Naive thymus-derived CD4-positive, alpha-beta T cell (primary cell): ENCODE data around the gene RTL5. TPM values are rescaled to one million over a fixed set of nuclear protein-coding genes. Genes with fewer than 3 reads are reported as not detected.
A peak's percentile ranks its signal among the peaks of the same experiment; 100 is the strongest.

ENCODE experiments used
- ATAC-seq: fragments of 150-1000 bp; cut with Tn5 transposase; 2 replicates; pipeline ENCODE4 v1.10.0; 2021; ENCODE audit warnings: mild to moderate bottlenecking, moderate library complexity
- CTCF ChIA-PET: fragments of 350-600 bp; sonication (Branson Sonifier 250); formaldehyde crosslinking; loops from one replicate; lab custom pipeline; 2021; ENCODE audit warnings: antibody characterized with exemption; lab: Charles Lee
- POLR2A ChIA-PET: fragments of 350-600 bp; sonication (Branson Sonifier 250); formaldehyde crosslinking; loops from one replicate; lab custom pipeline; 2021; ENCODE audit warnings: antibody characterized with exemption, inconsistent platforms; lab: Charles Lee
- DNase-seq, 9 donors: peaks; one replicate each; pipeline versions ENCODE4 v3.0.0 to v3.0.0-alpha.2; 2020 to 2022; ENCODE audit warnings: mixed read lengths in 1 of 9
- H3K27ac ChIP-seq: one replicate; pipeline ENCODE4 v1.7.0; 2013; ENCODE audit warnings: mild to moderate bottlenecking, low read depth, low read length, moderate library complexity
- H3K27me3 ChIP-seq, 2 donors: one replicate each; pipeline ENCODE4 v1.7.0; 2013; ENCODE audit warnings: low read length in 2 of 2, mild to moderate bottlenecking in 2 of 2, moderate library complexity in 2 of 2; ENCODE audit not compliant: control insufficient read depth in 2 of 2, insufficient read depth in 2 of 2
- H3K36me3 ChIP-seq, 3 experiments: 1 replicate in 2 of 3; 2 replicates in 1 of 3; pipeline ENCODE4 v1.7.0; 2013; ENCODE audit warnings: low read length in 3 of 3, mild to moderate bottlenecking in 3 of 3, moderate library complexity in 1 of 3; ENCODE audit not compliant: insufficient read depth in 3 of 3, control insufficient read depth in 2 of 3
- H3K4me1 ChIP-seq, 2 donors: one replicate each; pipeline ENCODE4 v1.7.0; 2013; ENCODE audit warnings: low read length in 2 of 2, mild to moderate bottlenecking in 2 of 2, moderate library complexity in 1 of 2; ENCODE audit not compliant: control insufficient read depth in 2 of 2, insufficient read depth in 2 of 2
- H3K4me3 ChIP-seq: 2 replicates; pipeline ENCODE4 v1.7.0; 2013; ENCODE audit warnings: mild to moderate bottlenecking, low read length
- H3K9me3 ChIP-seq, 3 experiments: 1 replicate in 2 of 3; 2 replicates in 1 of 3; pipeline ENCODE4 v1.7.0; 2013; ENCODE audit warnings: low read length in 3 of 3; ENCODE audit not compliant: control insufficient read depth in 2 of 3
- H3K27ac Mint-ChIP-seq, 9 donors: one replicate each; pipeline ENCODE4 v1.8.0; 2020 to 2022; ENCODE audit warnings: mixed read lengths in 9 of 9, mild to moderate bottlenecking in 8 of 9, moderate library complexity in 5 of 9, inconsistent platforms in 2 of 9
- H3K27me3 Mint-ChIP-seq, 5 donors: one replicate each; pipeline ENCODE4 v1.8.0; 2021 to 2022; ENCODE audit warnings: mixed read lengths in 5 of 5, mild to moderate bottlenecking in 1 of 5
- H3K36me3 Mint-ChIP-seq, 5 donors: one replicate each; pipeline ENCODE4 v1.8.0; 2020 to 2022; ENCODE audit warnings: mixed read lengths in 5 of 5, mild to moderate bottlenecking in 3 of 5, inconsistent platforms in 1 of 5
- H3K4me1 Mint-ChIP-seq, 7 donors: one replicate each; pipeline ENCODE4 v1.8.0; 2020 to 2022; ENCODE audit warnings: mixed read lengths in 7 of 7, mild to moderate bottlenecking in 3 of 7, inconsistent platforms in 1 of 7
- H3K4me3 Mint-ChIP-seq, 10 donors: one replicate each; pipeline ENCODE4 v1.8.0; 2020 to 2022; ENCODE audit warnings: mild to moderate bottlenecking in 10 of 10, mixed read lengths in 10 of 10, moderate library complexity in 6 of 10, inconsistent platforms in 2 of 10
- H3K9me3 Mint-ChIP-seq, 11 donors: one replicate each; pipeline ENCODE4 v1.8.0; 2020 to 2022; ENCODE audit warnings: mixed read lengths in 11 of 11, mild to moderate bottlenecking in 4 of 11, inconsistent platforms in 1 of 11, moderate library complexity in 1 of 11
- intact Hi-C, 2 donors: fragments of 100-400 bp; cut with micrococcal nuclease; formaldehyde crosslinking; loops; one replicate each; pipeline ENCODE4 v1.15.1; 2023
- polyA plus RNA-seq, 2 donors: library from polyadenylated mRNA; unstranded; fragments of 300-500 nt; fragmentation: Illumina TruSeq; gene quantifications; one replicate each; pipeline ENCODE4 v1.2.3, GENCODE V29; 2021
- total RNA-seq, 6 experiments: library from RNA in 5 of 6; stranded (reverse) in 5 of 6; gene quantifications; 1 replicate in 5 of 6; 2 replicates in 1 of 6; pipeline ENCODE4 v1.2.3 and lab custom pipeline; 2021 to 2026

Gene RTL5
- total and polyA plus RNA-seq, 7 experiments from 2014 or later, result 0.08 to 2.1 (median 0.19) TPM; not detected in 2

- Histone ChIP-seq H3K27me3 (no peaks in the 10 kb centered on the region), H3K36me3 (no peaks in the 10 kb centered on the region), H3K4me1 (peaks cover 3 to 42% of the 10 kb centered on the region in 2 donors), H3K27ac (no peak overlapping the region), H3K9me3 (no peaks in the 10 kb centered on the region), H3K4me3 (no peak overlapping the region)
- H3K36me3 Mint-ChIP-seq, result peaks cover 0 to 6% (median 0%) of the 10 kb centered on the region in 5 donors
- peaks cover 0 to 34% (median 3%) of the 10 kb centered on the region in 7 donors for H3K4me1 Mint-ChIP-seq
- intact Hi-C loops, result loop anchor here (1.0 to 10.0 kb wide), 9 partner anchors 21 to 148 kb away; partner anchors contain the start of genes PIN4 (in 1 of the 2) and RPS4X (in 1 of the 2)
- H3K9me3 Mint-ChIP-seq, result peaks cover 0 to 1% (median 0%) of the 10 kb centered on the region in 11 donors
- ATAC-seq (peak; percentile 87), DNase-seq (peak; percentile 56 to 83 (median 67))
- no peak overlapping the region for H3K27ac Mint-ChIP-seq
- CTCF ChIA-PET, result interaction anchor here (0.5 to 2.8 kb wide), 10 partner anchors 10 to 146 kb away, joined by 3 to 24 read pairs (median 5); partner anchors contain the start of gene PIN4
- H3K27me3 Mint-ChIP-seq, result peaks cover 0 to 63% (median 7%) of the 10 kb centered on the region in 5 donors
- POLR2A ChIA-PET, result no interaction called here
- no peak overlapping the region for H3K4me3 Mint-ChIP-seq
Observed at GRCh38 chrX:72126539-72127140, 5.1 kb downstream of the RTL5 start.

DNA sequence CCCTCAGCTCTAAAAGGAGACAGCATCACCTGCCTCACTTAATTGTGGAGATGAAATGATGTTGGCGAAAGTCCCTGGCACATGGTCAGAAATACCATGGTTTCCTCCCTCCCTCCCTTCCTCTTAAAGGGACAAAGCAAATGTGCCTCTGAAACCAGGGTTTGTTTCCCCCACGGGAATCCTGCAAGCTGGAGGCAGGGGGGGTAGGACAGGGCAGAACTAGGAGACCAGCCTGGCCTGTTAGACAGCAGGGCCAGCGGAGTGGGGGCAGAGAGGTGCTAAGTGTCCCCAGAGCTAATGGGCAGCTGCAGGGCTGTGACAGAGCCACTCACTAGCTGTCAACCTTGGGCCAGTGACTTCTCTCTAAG lies 5.7 kb downstream of the RTL5 start:
- ChIA-PET POLR2A (no interaction called here), CTCF (interaction anchor here (0.6 to 2.8 kb wide), 8 partner anchors 9 to 145 kb away, joined by 3 to 24 read pairs (median 7); no protein-coding TSS in a partner anchor)
- H3K9me3 ChIP-seq, result no peaks in the 10 kb centered on the region
- H3K4me1 Mint-ChIP-seq, result peaks cover 0 to 41% (median 9%) of the 10 kb centered on the region in 7 donors
- no peak overlapping the region for H3K27ac Mint-ChIP-seq
- H3K4me1 ChIP-seq, result peaks cover under 1 to 45% of the 10 kb centered on the region in 2 donors
- no peak overlapping the region for H3K4me3 ChIP-seq
- no peaks in the 10 kb centered on the region for H3K36me3 ChIP-seq
- DNase-seq, result no peak
- H3K9me3 Mint-ChIP-seq, result peaks cover 0 to 1% (median 0%) of the 10 kb centered on the region in 11 donors
- peaks cover 0 to 59% (median 7%) of the 10 kb centered on the region in 5 donors for H3K27me3 Mint-ChIP-seq
- intact Hi-C loops, result loop anchor here (1.0 to 10.0 kb wide), 9 partner anchors 21 to 149 kb away; partner anchors contain the start of genes PIN4 (in 1 of the 2) and RPS4X (in 1 of the 2)
- no peak overlapping the region for H3K27ac ChIP-seq
- no peak for ATAC-seq
- H3K4me3 Mint-ChIP-seq, result no peak overlapping the region
- peaks cover 0 to 7% (median 0%) of the 10 kb centered on the region in 5 donors for H3K36me3 Mint-ChIP-seq
- no peaks in the 10 kb centered on the region for H3K27me3 ChIP-seq

DNA sequence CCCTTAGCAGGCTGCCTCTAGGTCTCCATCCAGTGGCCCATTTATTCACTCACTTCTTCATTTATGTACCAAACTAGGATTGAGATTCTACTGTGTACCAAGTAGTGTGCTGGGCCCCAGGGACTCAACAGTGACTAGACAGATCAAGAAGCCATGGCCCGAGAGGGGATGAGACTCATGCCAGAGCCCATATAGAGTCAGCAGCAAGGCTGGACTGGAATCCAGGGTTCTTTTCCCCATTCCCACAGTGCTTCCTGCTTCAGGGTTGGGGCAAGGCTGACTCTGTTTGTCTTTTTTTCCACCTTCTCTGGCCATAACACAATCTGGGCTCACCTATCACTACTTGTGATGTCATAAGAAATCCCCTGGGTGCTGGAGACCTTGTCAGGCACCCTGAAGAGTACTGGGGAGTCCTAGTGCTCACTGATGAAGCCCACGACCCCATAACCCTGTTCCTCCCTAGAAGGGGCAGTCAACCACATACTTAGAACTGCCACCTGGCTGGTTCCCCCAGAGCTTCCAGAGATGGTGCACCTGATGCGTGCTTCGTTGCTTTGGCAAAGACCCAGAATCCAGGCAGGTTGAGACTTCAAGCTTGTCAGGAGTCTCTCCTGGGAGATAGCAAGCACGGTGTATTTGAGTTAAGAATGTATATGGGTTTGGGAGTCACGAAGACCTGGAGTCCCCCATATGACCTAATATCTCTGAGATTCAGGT lies 6.2 kb downstream of the RTL5 start:
- no peak for DNase-seq
- intact Hi-C loops, result loop anchor here (1.0 to 10.0 kb wide), 9 partner anchors 20 to 149 kb away; partner anchors contain the start of genes PIN4 (in 1 of the 2) and RPS4X (in 1 of the 2)
- Histone ChIP-seq H3K4me3 (no peak overlapping the region), H3K4me1 (peaks cover 0 to 50% of the 10 kb centered on the region in 2 donors), H3K36me3 (no peaks in the 10 kb centered on the region), H3K27ac (no peak overlapping the region), H3K9me3 (no peaks in the 10 kb centered on the region), H3K27me3 (no peaks in the 10 kb centered on the region)
- ATAC-seq, result no peak
- Mint-ChIP-seq H3K4me3 (no peak overlapping the region), H3K4me1 (peaks cover 0 to 46% (median 12%) of the 10 kb centered on the region in 7 donors), H3K27ac (peak overlapping the region in 2 of 9 donors; percentile 37 to 38), H3K27me3 (peaks cover 0 to 57% (median 7%) of the 10 kb centered on the region in 5 donors), H3K9me3 (peaks cover 0 to 1% (median 0%) of the 10 kb centered on the region in 11 donors), H3K36me3 (peaks cover 0 to 7% (median 0%) of the 10 kb centered on the region in 5 donors)
- ChIA-PET CTCF (interaction anchor here (0.9 to 2.8 kb wide), 7 partner anchors 29 to 127 kb away, joined by 3 to 24 read pairs (median 7); no protein-coding TSS in a partner anchor), POLR2A (no interaction called here)

GRCh38 chrX:72124540-72125201 lies 7.0 kb downstream of the RTL5 start:
- Mint-ChIP-seq H3K27me3 (peaks cover 0 to 57% (median 7%) of the 10 kb centered on the region in 5 donors), H3K36me3 (peaks cover 0 to 7% (median 0%) of the 10 kb centered on the region in 5 donors), H3K27ac (peak overlapping the region in 1 of 9 donors; percentile 37), H3K4me1 (peaks cover 0 to 46% (median 12%) of the 10 kb centered on the region in 7 donors), H3K9me3 (peaks cover 0 to 1% (median 0%) of the 10 kb centered on the region in 11 donors), H3K4me3 (no peak overlapping the region)
- DNase-seq (no peak), ATAC-seq (no peak)
- intact Hi-C loops, result loop anchor here (5.0 to 10.0 kb wide), 3 partner anchors 50 to 150 kb away; partner anchors contain the start of genes PIN4 (in 1 of the 2) and RPS4X (in 1 of the 2)
- Histone ChIP-seq H3K9me3 (no peaks in the 10 kb centered on the region), H3K27me3 (no peaks in the 10 kb centered on the region), H3K4me1 (peaks cover 0 to 55% of the 10 kb centered on the region in 2 donors), H3K27ac (no peak overlapping the region), H3K4me3 (no peak overlapping the region), H3K36me3 (no peaks in the 10 kb centered on the region)
- ChIA-PET CTCF (interaction anchor here (0.6 to 2.8 kb wide), 4 partner anchors 103 to 133 kb away, joined by 3 to 13 read pairs (median 6); no protein-coding TSS in a partner anchor), POLR2A (no interaction called here)

DNA sequence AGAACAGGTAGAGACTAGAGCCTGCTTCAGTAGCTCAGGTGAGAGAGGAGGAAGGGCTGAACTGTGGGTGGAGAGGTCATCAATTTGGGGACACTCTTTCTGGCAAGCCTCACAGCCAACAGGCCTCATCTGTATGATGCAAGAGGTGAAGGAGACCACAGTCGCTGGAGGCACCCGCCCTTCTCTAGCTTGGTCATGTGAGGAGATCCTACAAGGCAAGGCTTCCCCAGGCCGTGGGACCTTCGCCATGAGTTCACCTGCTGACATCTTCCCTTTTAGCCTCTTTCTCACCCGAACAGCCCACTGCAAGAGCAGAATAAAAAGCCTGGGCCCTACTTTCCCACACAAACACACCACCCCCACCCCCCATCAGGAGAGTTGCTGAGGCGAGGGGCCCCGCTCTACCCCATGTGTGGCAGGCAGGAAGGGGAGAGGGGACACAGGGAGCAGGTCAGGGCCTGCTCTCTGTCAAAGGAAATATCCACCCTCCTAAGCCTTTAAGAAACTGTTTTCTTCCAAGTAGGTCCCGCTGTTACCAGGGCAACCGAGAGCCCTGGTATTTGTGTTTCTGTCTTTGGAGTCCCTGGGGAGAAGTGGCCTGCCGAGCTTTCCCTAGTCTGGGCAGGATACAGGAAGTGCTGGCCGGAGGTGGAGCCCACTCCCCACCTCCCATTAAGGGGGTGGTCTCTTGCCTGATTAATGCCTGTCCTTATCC lies 8.1 kb downstream of the RTL5 start:
- CTCF ChIA-PET, result interaction anchor here (1.0 to 1.7 kb wide), 3 partner anchors 105 to 126 kb away, joined by 3 to 6 read pairs (median 3); no protein-coding TSS in a partner anchor
- peaks cover 0 to 7% (median 0%) of the 10 kb centered on the region in 5 donors for H3K36me3 Mint-ChIP-seq
- ATAC-seq (peak; percentile 25), DNase-seq (no peak)
- H3K9me3 Mint-ChIP-seq, result peaks cover 0 to 1% (median 0%) of the 10 kb centered on the region in 11 donors
- no peaks in the 10 kb centered on the region for H3K27me3 ChIP-seq
- H3K4me1 ChIP-seq, result peaks cover 0 to 55% of the 10 kb centered on the region in 2 donors
- no peaks in the 10 kb centered on the region for H3K9me3 ChIP-seq
- no peak overlapping the region for H3K4me3 ChIP-seq
- peak overlapping the region in 1 of 9 donors; percentile 23 for H3K27ac Mint-ChIP-seq
- H3K27ac ChIP-seq, result no peak overlapping the region
- POLR2A ChIA-PET, result no interaction called here
- no peaks in the 10 kb centered on the region for H3K36me3 ChIP-seq
- intact Hi-C loops, result loop anchor here (10.0 kb wide), 2 partner anchors 49 to 151 kb away; partner anchors contain the start of gene RPS4X (in 1 of the 2)
- peaks cover 0 to 48% (median 7%) of the 10 kb centered on the region in 5 donors for H3K27me3 Mint-ChIP-seq
- peaks cover 0 to 46% (median 12%) of the 10 kb centered on the region in 7 donors for H3K4me1 Mint-ChIP-seq
- no peak overlapping the region for H3K4me3 Mint-ChIP-seq
